GM19467 (cell line): ENCODE data around the gene ZNF664.

ENCODE experiments used
- ATAC-seq: cut with Tn5 transposase; IDR thresholded peaks from one replicate; pipeline ENCODE4 v1.9.1; 2021; ENCODE audit warnings: mild to moderate bottlenecking, moderate library complexity; ENCODE audit not compliant: unreplicated experiment

ZNF664 gene

GRCh38 chr12:123957196-123957595 lies 15.8 kb upstream of the ZNF664 start:
- ATAC-seq = no peak

GRCh38 chr12:123958462-123958861 lies 14.6 kb upstream of the ZNF664 start:
- ATAC-seq = no peak

GRCh38 chr12:123958876-123959275 lies 14.1 kb upstream of the ZNF664 start:
- ATAC-seq = no peak

- no peak for ATAC-seq
These were observed 12.8 kb upstream of the ZNF664 start for GRCh38 chr12:123960029-123960735.

GRCh38 chr12:123960856-123961255 lies 12.2 kb upstream of the ZNF664 start:
- no peak for ATAC-seq

GRCh38 chr12:123961585-123962345 lies 11.2 kb upstream of the ZNF664 start:
- no peak for ATAC-seq

- ATAC-seq = no peak
These were observed 10.5 kb upstream of the ZNF664 start for GRCh38 chr12:123962513-123962912.

GRCh38 chr12:123963821-123964220 lies 9.2 kb upstream of the ZNF664 start:
- ATAC-seq = no peak

- no peak for ATAC-seq
These were observed 7.6 kb upstream of the ZNF664 start for GRCh38 chr12:123965382-123965781.

- no peak for ATAC-seq
These were observed 6.4 kb upstream of the ZNF664 start for GRCh38 chr12:123966596-123966995.

- ATAC-seq = no peak
These were observed 5.9 kb upstream of the ZNF664 start for GRCh38 chr12:123967121-123967586.

- no peak for ATAC-seq
These were observed 1.6 kb upstream of the ZNF664 start for GRCh38 chr12:123971449-123971769.

GRCh38 chr12:123971770-123972456 lies 1.1 kb upstream of the ZNF664 start:
- peak; percentile 1 for ATAC-seq

GRCh38 chr12:123973552-123974341 lies 732 bp downstream of the ZNF664 start:
- peak; percentile 14 for ATAC-seq

GRCh38 chr12:123976227-123976826 lies 3.3 kb downstream of the ZNF664 start:
- ATAC-seq = no peak

GRCh38 chr12:123979566-123979965 lies 6.6 kb downstream of the ZNF664 start:
- ATAC-seq = no peak

GRCh38 chr12:123982269-123982668 lies 9.3 kb downstream of the ZNF664 start:
- ATAC-seq = no peak

- ATAC-seq = no peak
These were observed 10.9 kb downstream of the ZNF664 start for GRCh38 chr12:123983822-123984485.

GRCh38 chr12:123984903-123985302 lies 11.9 kb downstream of the ZNF664 start:
- ATAC-seq = no peak

GRCh38 chr12:123986374-123986965 lies 13.5 kb downstream of the ZNF664 start:
- ATAC-seq = no peak
